ENCODE measurements around the gene SRPK2.

Gene SRPK2

DNA sequence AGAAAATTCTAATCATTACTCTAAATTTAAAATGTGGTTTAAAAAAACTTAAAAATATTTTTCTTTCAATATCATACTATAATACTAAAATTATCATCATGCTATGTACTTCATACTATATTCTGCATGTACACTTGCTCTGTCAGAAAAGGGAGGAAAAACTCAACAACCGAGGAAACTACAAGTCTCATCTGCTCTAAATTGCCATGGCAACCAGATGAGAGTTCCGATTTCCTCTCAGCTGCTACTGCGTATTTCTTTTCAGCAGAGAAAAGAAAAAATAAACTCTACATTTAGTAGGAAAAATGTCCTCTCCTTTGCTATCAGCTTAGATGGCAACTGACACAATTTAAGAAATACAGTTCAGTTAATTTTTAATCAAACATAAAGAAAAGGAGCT, 178.9 kb downstream of the SRPK2 start:
- DNase-seq (ENCODE audit: low read depth): no peak
- TF ChIP-seq, protein P1, sequence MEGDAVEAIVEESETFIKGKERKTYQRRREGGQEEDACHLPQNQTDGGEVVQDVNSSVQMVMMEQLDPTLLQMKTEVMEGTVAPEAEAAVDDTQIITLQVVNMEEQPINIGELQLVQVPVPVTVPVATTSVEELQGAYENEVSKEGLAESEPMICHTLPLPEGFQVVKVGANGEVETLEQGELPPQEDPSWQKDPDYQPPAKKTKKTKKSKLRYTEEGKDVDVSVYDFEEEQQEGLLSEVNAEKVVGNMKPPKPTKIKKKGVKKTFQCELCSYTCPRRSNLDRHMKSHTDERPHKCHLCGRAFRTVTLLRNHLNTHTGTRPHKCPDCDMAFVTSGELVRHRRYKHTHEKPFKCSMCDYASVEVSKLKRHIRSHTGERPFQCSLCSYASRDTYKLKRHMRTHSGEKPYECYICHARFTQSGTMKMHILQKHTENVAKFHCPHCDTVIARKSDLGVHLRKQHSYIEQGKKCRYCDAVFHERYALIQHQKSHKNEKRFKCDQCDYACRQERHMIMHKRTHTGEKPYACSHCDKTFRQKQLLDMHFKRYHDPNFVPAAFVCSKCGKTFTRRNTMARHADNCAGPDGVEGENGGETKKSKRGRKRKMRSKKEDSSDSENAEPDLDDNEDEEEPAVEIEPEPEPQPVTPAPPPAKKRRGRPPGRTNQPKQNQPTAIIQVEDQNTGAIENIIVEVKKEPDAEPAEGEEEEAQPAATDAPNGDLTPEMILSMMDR (conservative IDR thresholded peaks at IDR 0.05; ENCODE audit: low read depth, low read length): no peak
- H3K4me3 ChIP-seq (ENCODE audit: low read length): no peak overlapping the region

DNA sequence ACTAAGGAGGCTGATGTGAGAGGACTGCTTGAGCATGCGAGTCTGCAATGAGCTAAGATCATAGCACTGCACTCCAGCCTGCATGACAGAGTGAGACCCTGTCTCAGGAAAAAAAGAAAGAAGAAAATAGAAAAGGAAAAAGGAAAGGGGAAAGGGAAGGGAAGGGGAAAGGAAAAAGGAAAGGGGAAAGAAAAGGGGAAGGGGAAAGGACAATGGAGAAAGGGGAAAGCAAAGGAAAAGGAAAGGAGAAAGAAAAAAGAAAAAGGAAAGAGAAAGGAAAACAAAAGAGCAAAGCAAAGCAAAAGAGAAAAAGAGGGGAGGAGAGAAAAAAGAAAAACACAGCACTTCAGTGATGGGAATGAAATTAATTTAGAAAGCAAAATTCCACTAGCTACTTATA, 179.3 kb downstream of the SRPK2 start:
- no peak overlapping the region for H3K4me3 ChIP-seq (ENCODE audit: low read length)
- TF ChIP-seq, protein P1 (conservative IDR thresholded peaks at IDR 0.05; ENCODE audit: low read depth, low read length): no peak
- DNase-seq (ENCODE audit: low read depth): no peak

DNA sequence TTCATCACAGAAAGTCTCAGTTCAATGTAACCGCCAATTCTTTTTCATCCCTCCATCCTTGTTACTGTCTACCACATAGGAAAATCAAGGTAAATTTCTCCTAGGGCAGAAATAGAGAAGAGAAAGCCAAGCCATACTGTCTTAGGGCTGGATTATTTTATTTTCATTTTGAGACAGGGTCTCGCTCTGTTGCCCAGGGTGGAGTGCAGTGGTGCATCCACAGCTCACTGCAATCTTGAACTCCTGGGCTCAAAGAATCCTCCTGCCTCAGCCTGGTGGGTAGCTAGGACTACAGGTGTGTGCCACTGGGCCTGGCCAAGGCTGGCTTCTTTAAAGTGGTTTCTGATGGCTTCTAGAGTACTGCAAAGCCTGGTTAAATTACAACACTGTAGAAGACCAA, 181.7 kb downstream of the SRPK2 start:
- TF ChIP-seq, protein P1 (conservative IDR thresholded peaks at IDR 0.05; ENCODE audit: low read depth, low read length): no peak
- DNase-seq (ENCODE audit: low read depth): no peak
- no peak overlapping the region for H3K4me3 ChIP-seq (ENCODE audit: low read length)

- H3K4me3 ChIP-seq (ENCODE audit: low read length): no peak overlapping the region
- no peak for DNase-seq (ENCODE audit: low read depth)
- TF ChIP-seq, protein P1 (conservative IDR thresholded peaks at IDR 0.05; ENCODE audit: low read depth, low read length): no peak
Observed at GRCh38 chr7:105205592-105206237, 183.0 kb downstream of the SRPK2 start.

- no peak overlapping the region for H3K4me3 ChIP-seq (ENCODE audit: low read length)
- TF ChIP-seq, protein P1 (conservative IDR thresholded peaks at IDR 0.05; ENCODE audit: low read depth, low read length): no peak
- DNase-seq (ENCODE audit: low read depth): no peak
Observed at GRCh38 chr7:105204953-105205352, 183.8 kb downstream of the SRPK2 start.

DNA sequence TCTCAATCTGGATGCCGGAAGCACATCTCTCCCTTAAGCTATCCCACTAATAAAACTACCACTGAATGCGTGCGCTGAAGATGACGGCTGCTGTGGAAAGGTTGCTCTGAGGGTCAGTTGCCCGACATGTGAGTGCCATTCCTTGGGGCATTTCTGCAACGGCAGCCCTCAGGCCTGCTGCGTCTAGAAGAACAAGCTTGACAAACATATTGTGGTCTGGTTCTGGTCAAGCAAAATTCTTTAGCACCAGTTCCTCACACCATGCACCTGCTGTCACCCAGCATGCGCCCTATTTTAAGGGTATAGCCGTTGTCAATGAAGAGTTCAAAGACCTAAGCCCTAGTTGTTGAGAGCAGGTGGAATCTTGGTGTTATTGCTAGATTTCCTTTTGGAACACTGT, 184.2 kb downstream of the SRPK2 start:
- TF ChIP-seq, protein P1 (conservative IDR thresholded peaks at IDR 0.05; ENCODE audit: low read depth, low read length): no peak
- no peak for DNase-seq (ENCODE audit: low read depth)
- no peak overlapping the region for H3K4me3 ChIP-seq (ENCODE audit: low read length)

- no peak for DNase-seq (ENCODE audit: low read depth)
- H3K4me3 ChIP-seq (ENCODE audit: low read length): no peak overlapping the region
- TF ChIP-seq, protein P1 (conservative IDR thresholded peaks at IDR 0.05; ENCODE audit: low read depth, low read length): no peak
Observed at GRCh38 chr7:105202616-105203015, 186.1 kb downstream of the SRPK2 start.

Data from retinal pigment epithelial cell (primary cell).